ENCODE measurements around the gene ATP8A2. TPM values are rescaled to one million over a fixed set of nuclear protein-coding genes. Genes with fewer than 3 reads are reported as not detected.

ATP8A2 gene
- total RNA-seq, 1 experiment from 2014 or later = 5.2 TPM

- TF ChIP-seq E2F4 (CRISPR knock-in tag; IDR thresholded peaks at IDR 0.05; ENCODE audit: borderline replicate concordance, low read depth) = no peak
- no peak for TF ChIP-seq TP53 (CRISPR knock-in tag; IDR thresholded peaks at IDR 0.05)
- TF ChIP-seq GTF2I (CRISPR knock-in tag; conservative IDR thresholded peaks at IDR 0.05) = no peak
- no peak for TF ChIP-seq OVOL2 (CRISPR knock-in tag; IDR thresholded peaks at IDR 0.05; ENCODE audit: borderline replicate concordance)
- no peak for TF ChIP-seq HMGA2 (CRISPR knock-in tag; IDR thresholded peaks at IDR 0.05)
- TF ChIP-seq FOXP1 (CRISPR knock-in tag; IDR thresholded peaks at IDR 0.05; ENCODE audit: borderline replicate concordance) = no peak
- TF ChIP-seq ATF6 (CRISPR knock-in tag; IDR thresholded peaks at IDR 0.05) = no peak
- no peak for TF ChIP-seq NFATC4 (CRISPR knock-in tag; IDR thresholded peaks at IDR 0.05)
- no peak for TF ChIP-seq ZBTB21 (CRISPR knock-in tag; IDR thresholded peaks at IDR 0.05; ENCODE audit: borderline replicate concordance)
Observed at GRCh38 chr13:25987987-25988386, 616.2 kb downstream of the ATP8A2 start (continued).

GRCh38 chr13:25988661-25989060 lies 616.9 kb downstream of the ATP8A2 start:
- Mint-ChIP-seq H3K4me1 (0 out of 2 replicates have a peak, but pooled peaks cover 6% of the 10 kb centered on the region), H3K27ac (no peak overlapping the region), H3K4me3 (no peak overlapping the region), H3K9me3 (peaks cover 26% of the 10 kb centered on the region), H3K36me3 (peaks cover under 1% of the 10 kb centered on the region; the same call in 1 of the 2 replicates), H3K27me3 (ENCODE audit: low read depth) (no peaks in the 10 kb centered on the region; the same call in 1 of the 2 replicates)
- TF ChIP-seq PREB (CRISPR knock-in tag; IDR thresholded peaks at IDR 0.05; ENCODE audit: borderline replicate concordance) = no peak
- no peak for TF ChIP-seq SP1 (CRISPR knock-in tag; conservative IDR thresholded peaks at IDR 0.05)
- TF ChIP-seq ZNF396 (CRISPR knock-in tag; IDR thresholded peaks at IDR 0.05; ENCODE audit: borderline replicate concordance) = no peak
- no peak for TF ChIP-seq ZSCAN18 (CRISPR knock-in tag; IDR thresholded peaks at IDR 0.05)
- DNase-seq (ENCODE audit: low spot score) (no peak), ATAC-seq (no peak)
- ChIA-PET POLR2A (no interaction called here), CTCF (no interaction called here)

GRCh38 chr13:25990801-25991200 lies 619.0 kb downstream of the ATP8A2 start:
- CTCF ChIA-PET = interaction anchor here (1.7 kb wide), 1 partner anchor 46 kb away, joined by 9 read pairs; no protein-coding TSS in a partner anchor
- no peak overlapping the region for H3K4me3 Mint-ChIP-seq
- H3K36me3 Mint-ChIP-seq = peaks cover 14% of the 10 kb centered on the region
- POLR2A ChIA-PET = no interaction called here
- H3K27ac Mint-ChIP-seq = no peak overlapping the region
- no peaks in the 10 kb centered on the region; the same call in 1 of the 2 replicates for H3K27me3 Mint-ChIP-seq (ENCODE audit: low read depth)
- 0 out of 2 replicates have a peak, but pooled peaks cover 6% of the 10 kb centered on the region for H3K4me1 Mint-ChIP-seq
- no peak for DNase-seq (ENCODE audit: low spot score)
- ATAC-seq = no peak; the same call in 1 of the 2 replicates
- peaks cover 47% of the 10 kb centered on the region for H3K9me3 Mint-ChIP-seq
- TF ChIP-seq NR3C1 (CRISPR knock-in tag; conservative IDR thresholded peaks at IDR 0.05; ENCODE audit: low read depth) (no peak), GABPB1 (CRISPR knock-in tag; IDR thresholded peaks at IDR 0.05) (no peak), MLX (CRISPR knock-in tag; IDR thresholded peaks at IDR 0.05) (no peak), MYBL2 (CRISPR knock-in tag; IDR thresholded peaks at IDR 0.05) (no peak), ZNF416 (CRISPR knock-in tag; IDR thresholded peaks at IDR 0.05) (no peak), STAT6 (CRISPR knock-in tag; conservative IDR thresholded peaks at IDR 0.05; ENCODE audit: low read depth) (no peak), NR2C2 (CRISPR knock-in tag; IDR thresholded peaks at IDR 0.05) (no peak), CREM (CRISPR knock-in tag; IDR thresholded peaks at IDR 0.05) (no peak), GTF2I (CRISPR knock-in tag; conservative IDR thresholded peaks at IDR 0.05) (no peak)

Data from WTC11 (cell line).